Retinal pigment epithelial cell (primary cell): Measurements from ENCODE around the gene GPR162.

Experiments
- DNase-seq: peaks from one replicate; pipeline ENCODE4 v3.0.0-alpha.2; 2010; ENCODE audit warnings: low read depth
- H3K4me3 ChIP-seq: 2 replicates; pipeline ENCODE4 v1.5.1; 2011; ENCODE audit warnings: mild to moderate bottlenecking, low read length, control low read depth, moderate library complexity
- CTCF ChIP-seq: conservative IDR thresholded peaks from 2 replicates; pipeline ENCODE4 v1.5.1; 2011; ENCODE audit warnings: low read depth, low read length, control low read depth, inconsistent platforms

GPR162 gene

GRCh38 chr12:6851153-6851920 is 29.7 kb downstream of the GPR162 start, which contains the start of gene CDCA3:
Gene CDCA3 (minus strand): TSS chr12:6851286. CDS start chr12:6850952, 334 bp downstream.
- TF ChIP-seq CTCF, result no peak

GRCh38 chr12:6851921-6852650 is 30.5 kb downstream of the GPR162 start, which contains the start of gene USP5:
Gene USP5 (plus strand): TSS chr12:6852150. CDS start chr12:6852180, 30 bp downstream.
- no peak for TF ChIP-seq CTCF
- peak within 1 kb of the TSS; percentile 94 for H3K4me3 ChIP-seq
- DNase-seq, result peak; percentile 99

More at GRCh38 chr12:6851153-6851920, 29.7 kb downstream of the GPR162 start, which contains the start of gene CDCA3:
- peak; percentile 96 for DNase-seq
- H3K4me3 ChIP-seq, result peak within 1 kb of the TSS; percentile 94

- no peak for DNase-seq
Observed at GRCh38 chr12:6852651-6853354, 31.2 kb downstream of the GPR162 start.

GRCh38 chr12:6853626-6854025 is 32.0 kb downstream of the GPR162 start:
- H3K4me3 ChIP-seq, result no peak overlapping the region
- no peak for TF ChIP-seq CTCF
- DNase-seq, result no peak

More at GRCh38 chr12:6852651-6853354, 31.2 kb downstream of the GPR162 start:
- no peak for TF ChIP-seq CTCF
- peak overlapping the region; percentile 94 for H3K4me3 ChIP-seq

- DNase-seq, result no peak
- H3K4me3 ChIP-seq, result no peak overlapping the region
- TF ChIP-seq CTCF, result no peak
Observed at GRCh38 chr12:6854036-6854435, 32.4 kb downstream of the GPR162 start.

GRCh38 chr12:6855322-6855721 is 33.7 kb downstream of the GPR162 start:
- no peak for DNase-seq
- no peak for TF ChIP-seq CTCF
- H3K4me3 ChIP-seq, result no peak overlapping the region
